ENCODE measurements around the gene IL12A. TPM values are rescaled to one million over a fixed set of nuclear protein-coding genes. Genes with fewer than 3 reads are reported as not detected.
A peak's percentile ranks its signal among the peaks of the same experiment; 100 is the strongest.

Gene IL12A
- total RNA-seq, 1 donor from 2014 or later = 0.30 TPM

- no peak for DNase-seq
Observed at GRCh38 chr3:159989973-159990846, 1.6 kb downstream of the IL12A start.

- no peak for DNase-seq
Observed at GRCh38 chr3:159991591-159991990, 3.0 kb downstream of the IL12A start.

- no peak for DNase-seq
Observed at GRCh38 chr3:159992589-159992988, 4.0 kb downstream of the IL12A start.

GRCh38 chr3:159994182-159994581, 5.5 kb downstream of the IL12A start:
- DNase-seq = no peak

GRCh38 chr3:159995091-159995490, 6.5 kb downstream of the IL12A start:
- DNase-seq = no peak

GRCh38 chr3:159996018-159996417, 7.4 kb downstream of the IL12A start:
- no peak for DNase-seq

- DNase-seq = no peak
Observed at GRCh38 chr3:159996959-159997358, 8.3 kb downstream of the IL12A start.

GRCh38 chr3:160001148-160001760, 12.6 kb downstream of the IL12A start:
- DNase-seq = no peak

GRCh38 chr3:160001850-160002623, 13.4 kb downstream of the IL12A start:
- no peak for DNase-seq

GRCh38 chr3:160003520-160004128, 15.0 kb downstream of the IL12A start:
- no peak for DNase-seq

GRCh38 chr3:160005004-160005403, 16.4 kb downstream of the IL12A start:
- no peak for DNase-seq

GRCh38 chr3:160006282-160007163, 17.9 kb downstream of the IL12A start:
- DNase-seq = peak; percentile 7

- no peak for DNase-seq
Observed at GRCh38 chr3:160008961-160009360, 20.3 kb downstream of the IL12A start.

- no peak for DNase-seq
Observed at GRCh38 chr3:160009525-160009924, 20.9 kb downstream of the IL12A start.

GRCh38 chr3:160010578-160010977, 21.9 kb downstream of the IL12A start:
- no peak for DNase-seq

- no peak for DNase-seq
Observed at GRCh38 chr3:160012108-160012507, 23.5 kb downstream of the IL12A start.

- no peak for DNase-seq
Observed at GRCh38 chr3:160016972-160017371, 28.3 kb downstream of the IL12A start.

- no peak for DNase-seq
Observed at GRCh38 chr3:160018959-160019358, 30.3 kb downstream of the IL12A start.

GRCh38 chr3:160020057-160020711, 31.5 kb downstream of the IL12A start:
- DNase-seq = no peak

GRCh38 chr3:160022068-160022467, 33.4 kb downstream of the IL12A start:
- DNase-seq = no peak

- DNase-seq = no peak
Observed at GRCh38 chr3:160023476-160023875, 34.8 kb downstream of the IL12A start.
